Stimulated activated naive CD8-positive, alpha-beta T cell treated with anti-CD3 and anti-CD28 coated beads, Interleukin-15, Interleukin-2, amounts not matched to agents 100 ng/mL and 50 ng/mL, for 24 hours (primary cell): ENCODE results near the gene ZIC2.
A peak's percentile ranks its signal among the peaks of the same experiment; 100 is the strongest.

Experiments used
- H3K27ac Mint-ChIP-seq: one replicate; pipeline ENCODE4 v1.8.0; 2021; ENCODE audit warnings: mild to moderate bottlenecking, mixed read lengths
- H3K27me3 Mint-ChIP-seq: one replicate; pipeline ENCODE4 v1.8.0; 2021; ENCODE audit warnings: mixed read lengths
- H3K36me3 Mint-ChIP-seq: one replicate; pipeline ENCODE4 v1.8.0; 2021; ENCODE audit warnings: low read depth, mixed read lengths
- H3K4me1 Mint-ChIP-seq: one replicate; pipeline ENCODE4 v1.8.0; 2021; ENCODE audit warnings: low read depth, mixed read lengths
- H3K4me3 Mint-ChIP-seq: one replicate; pipeline ENCODE4 v1.8.0; 2021; ENCODE audit warnings: mild to moderate bottlenecking, mixed read lengths
- H3K9me3 Mint-ChIP-seq: one replicate; pipeline ENCODE4 v1.8.0; 2021; ENCODE audit warnings: mixed read lengths

The ZIC2 gene

GRCh38 chr13:99967869-99968520 lies 13.6 kb upstream of the ZIC2 start:
- peaks cover 71% of the 10 kb centered on the region for H3K27me3 Mint-ChIP-seq
- peaks cover 5% of the 10 kb centered on the region for H3K9me3 Mint-ChIP-seq
- peaks cover 30% of the 10 kb centered on the region for H3K4me1 Mint-ChIP-seq
- no peak overlapping the region for H3K27ac Mint-ChIP-seq
- H3K36me3 Mint-ChIP-seq, result peaks cover 11% of the 10 kb centered on the region
- H3K4me3 Mint-ChIP-seq, result no peak overlapping the region

GRCh38 chr13:99968521-99969452 lies 12.8 kb upstream of the ZIC2 start:
- peak overlapping the region; percentile 71 for H3K4me3 Mint-ChIP-seq
- peak overlapping the region; percentile 17 for H3K27ac Mint-ChIP-seq

GRCh38 chr13:99969453-99969918 lies 12.1 kb upstream of the ZIC2 start:
- peaks cover 24% of the 10 kb centered on the region for H3K36me3 Mint-ChIP-seq
- H3K4me1 Mint-ChIP-seq, result peaks cover 30% of the 10 kb centered on the region
- peaks cover 14% of the 10 kb centered on the region for H3K9me3 Mint-ChIP-seq
- peak overlapping the region; percentile 71 for H3K4me3 Mint-ChIP-seq
- peaks cover 76% of the 10 kb centered on the region for H3K27me3 Mint-ChIP-seq
- peak overlapping the region; percentile 78 for H3K27ac Mint-ChIP-seq

More at GRCh38 chr13:99968521-99969452, 12.8 kb upstream of the ZIC2 start:
- peaks cover 30% of the 10 kb centered on the region for H3K4me1 Mint-ChIP-seq
- peaks cover 76% of the 10 kb centered on the region for H3K27me3 Mint-ChIP-seq
- H3K36me3 Mint-ChIP-seq, result peaks cover 19% of the 10 kb centered on the region
- H3K9me3 Mint-ChIP-seq, result peaks cover 13% of the 10 kb centered on the region

GRCh38 chr13:99969919-99970650 lies 11.5 kb upstream of the ZIC2 start:
- Mint-ChIP-seq H3K4me3 (peak overlapping the region; percentile 66), H3K27me3 (peaks cover 78% of the 10 kb centered on the region), H3K27ac (peak overlapping the region; percentile 78), H3K4me1 (peaks cover 30% of the 10 kb centered on the region), H3K36me3 (peaks cover 25% of the 10 kb centered on the region), H3K9me3 (peaks cover 14% of the 10 kb centered on the region)

- Mint-ChIP-seq H3K4me1 (peaks cover 30% of the 10 kb centered on the region), H3K27ac (no peak overlapping the region), H3K27me3 (peaks cover 78% of the 10 kb centered on the region), H3K4me3 (peak overlapping the region; percentile 68), H3K36me3 (peaks cover 25% of the 10 kb centered on the region), H3K9me3 (peaks cover 14% of the 10 kb centered on the region)
These were observed 10.7 kb upstream of the ZIC2 start for GRCh38 chr13:99970651-99971575.

- H3K27me3 Mint-ChIP-seq, result peaks cover 78% of the 10 kb centered on the region
- H3K4me1 Mint-ChIP-seq, result peaks cover 30% of the 10 kb centered on the region
- peaks cover 33% of the 10 kb centered on the region for H3K36me3 Mint-ChIP-seq
- H3K9me3 Mint-ChIP-seq, result peaks cover 14% of the 10 kb centered on the region
- peak within 1 kb of the TSS; percentile 68 for H3K4me3 Mint-ChIP-seq
- H3K27ac Mint-ChIP-seq, result peak within 1 kb of the TSS; percentile 81
These were observed 9.9 kb upstream of the ZIC2 start, which contains the start of gene ZIC5 for GRCh38 chr13:99971576-99972189. TSS of gene ZIC5 (minus strand) at chr13:99971767. CDS start at chr13:99971603, 164 bp downstream.

GRCh38 chr13:99972190-99972731 lies 9.3 kb upstream of the ZIC2 start:
- peaks cover 79% of the 10 kb centered on the region for H3K27me3 Mint-ChIP-seq
- peaks cover 34% of the 10 kb centered on the region for H3K36me3 Mint-ChIP-seq
- H3K4me3 Mint-ChIP-seq, result peak overlapping the region; percentile 60
- H3K4me1 Mint-ChIP-seq, result peaks cover 30% of the 10 kb centered on the region
- peaks cover 14% of the 10 kb centered on the region for H3K9me3 Mint-ChIP-seq
- H3K27ac Mint-ChIP-seq, result peak overlapping the region; percentile 81

GRCh38 chr13:99973163-99973807 lies 8.3 kb upstream of the ZIC2 start:
- Mint-ChIP-seq H3K27me3 (peaks cover 82% of the 10 kb centered on the region), H3K4me3 (no peak overlapping the region), H3K36me3 (peaks cover 28% of the 10 kb centered on the region), H3K27ac (peak overlapping the region; percentile 4), H3K9me3 (peaks cover 14% of the 10 kb centered on the region), H3K4me1 (peaks cover 23% of the 10 kb centered on the region)

- Mint-ChIP-seq H3K36me3 (peaks cover 28% of the 10 kb centered on the region), H3K27ac (no peak overlapping the region), H3K4me3 (no peak overlapping the region), H3K9me3 (peaks cover 14% of the 10 kb centered on the region), H3K27me3 (peaks cover 86% of the 10 kb centered on the region), H3K4me1 (peaks cover 26% of the 10 kb centered on the region)
These were observed 7.8 kb upstream of the ZIC2 start for GRCh38 chr13:99973808-99974185.

GRCh38 chr13:99974296-99974938 lies 7.2 kb upstream of the ZIC2 start:
- Mint-ChIP-seq H3K9me3 (peaks cover 14% of the 10 kb centered on the region), H3K4me3 (no peak overlapping the region), H3K36me3 (peaks cover 25% of the 10 kb centered on the region), H3K4me1 (peaks cover 21% of the 10 kb centered on the region), H3K27ac (peak overlapping the region; percentile 38), H3K27me3 (peaks cover 83% of the 10 kb centered on the region)

GRCh38 chr13:99974939-99975561 lies 6.5 kb upstream of the ZIC2 start:
- peaks cover 16% of the 10 kb centered on the region for H3K4me1 Mint-ChIP-seq
- no peak overlapping the region for H3K4me3 Mint-ChIP-seq
- H3K9me3 Mint-ChIP-seq, result peaks cover 14% of the 10 kb centered on the region
- peaks cover 78% of the 10 kb centered on the region for H3K27me3 Mint-ChIP-seq
- no peak overlapping the region for H3K27ac Mint-ChIP-seq
- peaks cover 25% of the 10 kb centered on the region for H3K36me3 Mint-ChIP-seq

- Mint-ChIP-seq H3K9me3 (peaks cover 14% of the 10 kb centered on the region), H3K4me3 (no peak overlapping the region), H3K4me1 (peaks cover 15% of the 10 kb centered on the region), H3K36me3 (peaks cover 25% of the 10 kb centered on the region), H3K27ac (no peak overlapping the region), H3K27me3 (peaks cover 77% of the 10 kb centered on the region)
These were observed 6.0 kb upstream of the ZIC2 start for GRCh38 chr13:99975626-99976025.
